ENCODE data around the gene NDUFS3.
"Not testable (repeated sequence)": the region's sequence is repeated elsewhere in the genome, so short reads cannot be mapped to it uniquely, and the experiment has no call there.

The NDUFS3 gene

GRCh38 chr11:47578524-47579494 is at the start of gene NDUFS3, which contains the start of gene KBTBD4:
Gene NDUFS3 (plus strand): TSS chr11:47579074. CDS start chr11:47579092, 18 bp downstream.
Gene KBTBD4 (minus strand): TSS chr11:47578970. CDS start chr11:47578951, 19 bp downstream.
- peak; percentile 95 for DNase-seq

GRCh38 chr11:47529951-47530350 is 48.9 kb upstream of the NDUFS3 start:
- DNase-seq = no peak

GRCh38 chr11:47530721-47531120 is 48.2 kb upstream of the NDUFS3 start:
- not testable (repeated sequence) for DNase-seq

GRCh38 chr11:47531666-47532065 is 47.2 kb upstream of the NDUFS3 start:
- no peak for DNase-seq

- no peak for DNase-seq
Measured at GRCh38 chr11:47532597-47533213, 46.2 kb upstream of the NDUFS3 start.

- DNase-seq = no peak
Measured at GRCh38 chr11:47533690-47534151, 45.2 kb upstream of the NDUFS3 start.

GRCh38 chr11:47534704-47535251 is 44.1 kb upstream of the NDUFS3 start:
- no peak for DNase-seq

- DNase-seq = no peak
Measured at GRCh38 chr11:47536915-47537314, 42.0 kb upstream of the NDUFS3 start.

GRCh38 chr11:47538741-47539565 is 39.9 kb upstream of the NDUFS3 start:
- DNase-seq = no peak

- no peak for DNase-seq
Measured at GRCh38 chr11:47539681-47540039, 39.2 kb upstream of the NDUFS3 start.

- DNase-seq = no peak
Measured at GRCh38 chr11:47541070-47541469, 37.8 kb upstream of the NDUFS3 start.

GRCh38 chr11:47545298-47545697 is 33.6 kb upstream of the NDUFS3 start:
- DNase-seq = no peak

- not testable (repeated sequence) for DNase-seq
Measured at GRCh38 chr11:47546274-47546673, 32.6 kb upstream of the NDUFS3 start.

- no peak for DNase-seq
Measured at GRCh38 chr11:47550288-47551047, 28.4 kb upstream of the NDUFS3 start.

- DNase-seq = no peak
Measured at GRCh38 chr11:47551086-47551485, 27.8 kb upstream of the NDUFS3 start.

- peak; percentile 72 for DNase-seq
Measured at GRCh38 chr11:47552056-47552565, 26.8 kb upstream of the NDUFS3 start.

GRCh38 chr11:47552566-47553405 is 26.1 kb upstream of the NDUFS3 start, which contains the start of gene CELF1:
Gene CELF1 (minus strand): TSS chr11:47553132. CDS start chr11:47499523, 53,609 bp downstream.
- peak; percentile 95 for DNase-seq

- DNase-seq = no peak
Measured at GRCh38 chr11:47553406-47553743, 25.5 kb upstream of the NDUFS3 start.

- not testable (repeated sequence) for DNase-seq
Measured at GRCh38 chr11:47557004-47557403, 21.9 kb upstream of the NDUFS3 start.

- no peak for DNase-seq
Measured at GRCh38 chr11:47558695-47559094, 20.2 kb upstream of the NDUFS3 start.

- DNase-seq = no peak
Measured at GRCh38 chr11:47560426-47560825, 18.4 kb upstream of the NDUFS3 start.

Measured in islet precursor cell (in vitro differentiated cells).